ENCODE data around the gene PRELID3B.

DNA sequence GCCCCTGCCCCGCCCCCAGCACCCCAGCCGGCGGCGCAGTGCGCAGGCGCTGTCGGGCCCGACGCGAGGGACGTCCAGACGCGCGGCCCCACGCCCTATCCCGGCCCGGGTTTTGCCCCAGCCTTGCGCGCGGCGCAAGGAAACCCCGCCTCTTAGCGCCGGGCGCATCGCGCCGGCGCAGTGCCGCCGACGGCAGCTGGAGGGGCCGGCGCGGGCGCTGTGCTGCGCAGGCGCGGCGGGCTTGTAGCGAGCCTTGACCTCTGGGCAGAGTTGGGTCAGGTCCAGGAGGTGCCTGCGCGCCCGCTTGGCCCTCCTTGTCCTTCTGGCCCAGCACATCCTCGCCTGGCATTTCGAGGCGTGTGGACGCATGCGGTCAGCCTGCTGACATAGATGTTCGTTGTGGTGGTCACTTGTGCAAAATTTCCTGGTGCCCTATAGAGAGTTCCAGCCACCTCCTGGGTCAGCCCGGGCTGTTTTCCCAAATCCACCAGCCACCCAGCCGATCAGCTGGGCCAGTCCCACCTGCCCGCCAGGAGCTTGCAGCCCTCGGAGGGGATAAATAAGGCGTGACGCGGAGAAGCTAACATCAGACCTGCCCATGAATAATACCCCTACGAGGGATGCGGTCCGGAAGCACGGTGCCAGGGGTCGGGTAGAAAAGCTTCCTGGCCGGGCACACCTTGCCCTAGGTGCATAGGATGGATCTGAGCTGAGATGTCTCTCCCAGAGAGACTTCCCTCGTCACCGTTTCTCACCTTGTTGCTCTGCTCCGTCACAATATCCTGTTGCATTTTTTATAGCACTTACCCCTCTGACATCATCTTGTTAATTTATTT, 428 bp upstream of the PRELID3B start:
- TF ChIP-seq POLR2A (IDR thresholded peaks at IDR 0.05) = peak in 1 of 4 donors; percentile 56
- TF ChIP-seq, protein P1, sequence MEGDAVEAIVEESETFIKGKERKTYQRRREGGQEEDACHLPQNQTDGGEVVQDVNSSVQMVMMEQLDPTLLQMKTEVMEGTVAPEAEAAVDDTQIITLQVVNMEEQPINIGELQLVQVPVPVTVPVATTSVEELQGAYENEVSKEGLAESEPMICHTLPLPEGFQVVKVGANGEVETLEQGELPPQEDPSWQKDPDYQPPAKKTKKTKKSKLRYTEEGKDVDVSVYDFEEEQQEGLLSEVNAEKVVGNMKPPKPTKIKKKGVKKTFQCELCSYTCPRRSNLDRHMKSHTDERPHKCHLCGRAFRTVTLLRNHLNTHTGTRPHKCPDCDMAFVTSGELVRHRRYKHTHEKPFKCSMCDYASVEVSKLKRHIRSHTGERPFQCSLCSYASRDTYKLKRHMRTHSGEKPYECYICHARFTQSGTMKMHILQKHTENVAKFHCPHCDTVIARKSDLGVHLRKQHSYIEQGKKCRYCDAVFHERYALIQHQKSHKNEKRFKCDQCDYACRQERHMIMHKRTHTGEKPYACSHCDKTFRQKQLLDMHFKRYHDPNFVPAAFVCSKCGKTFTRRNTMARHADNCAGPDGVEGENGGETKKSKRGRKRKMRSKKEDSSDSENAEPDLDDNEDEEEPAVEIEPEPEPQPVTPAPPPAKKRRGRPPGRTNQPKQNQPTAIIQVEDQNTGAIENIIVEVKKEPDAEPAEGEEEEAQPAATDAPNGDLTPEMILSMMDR (IDR thresholded peaks at IDR 0.05) = peak in 4 of 6 experiments; percentile 11 to 48 (median 39)

Data from upper lobe of left lung (tissue), 4 donors.